ENCODE results near the gene TMEM273.

Gene TMEM273

DNA sequence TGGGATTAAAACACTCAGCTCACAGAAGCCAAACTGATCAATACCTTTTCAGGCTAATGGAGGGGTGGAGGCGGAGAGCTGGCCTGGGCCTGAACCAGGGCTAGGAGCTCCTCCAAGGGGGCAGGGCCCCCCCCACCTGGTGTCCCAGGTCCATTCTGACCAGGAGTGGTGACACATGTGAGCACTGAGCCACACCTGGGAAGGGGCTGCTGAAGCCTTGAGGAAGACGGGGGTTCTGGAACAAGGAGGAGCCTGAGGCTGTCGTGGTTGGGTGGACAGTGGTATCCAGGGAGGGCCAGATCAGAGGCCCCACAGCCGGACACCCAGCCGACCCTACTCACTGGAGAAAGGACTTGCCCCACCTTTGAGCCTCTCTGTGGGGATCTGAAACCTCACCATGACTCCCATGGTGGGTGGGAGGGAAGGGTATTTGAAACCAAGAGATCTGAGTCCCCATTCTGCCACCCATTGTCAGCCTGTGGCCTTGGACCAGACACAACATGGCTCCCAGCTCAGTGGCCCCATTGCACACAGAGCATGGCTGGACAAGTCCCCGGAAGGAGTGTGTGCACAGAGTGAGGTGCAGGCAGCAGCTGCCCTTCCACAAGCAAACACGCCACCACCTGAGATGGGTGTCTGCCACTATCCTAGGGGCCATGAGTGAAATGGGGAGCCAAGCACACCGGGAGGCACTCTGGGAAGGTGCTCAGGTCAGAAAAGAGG lies 12.4 kb downstream of the TMEM273 start:
- no peak for DNase-seq (ENCODE audit: low read depth)

DNA sequence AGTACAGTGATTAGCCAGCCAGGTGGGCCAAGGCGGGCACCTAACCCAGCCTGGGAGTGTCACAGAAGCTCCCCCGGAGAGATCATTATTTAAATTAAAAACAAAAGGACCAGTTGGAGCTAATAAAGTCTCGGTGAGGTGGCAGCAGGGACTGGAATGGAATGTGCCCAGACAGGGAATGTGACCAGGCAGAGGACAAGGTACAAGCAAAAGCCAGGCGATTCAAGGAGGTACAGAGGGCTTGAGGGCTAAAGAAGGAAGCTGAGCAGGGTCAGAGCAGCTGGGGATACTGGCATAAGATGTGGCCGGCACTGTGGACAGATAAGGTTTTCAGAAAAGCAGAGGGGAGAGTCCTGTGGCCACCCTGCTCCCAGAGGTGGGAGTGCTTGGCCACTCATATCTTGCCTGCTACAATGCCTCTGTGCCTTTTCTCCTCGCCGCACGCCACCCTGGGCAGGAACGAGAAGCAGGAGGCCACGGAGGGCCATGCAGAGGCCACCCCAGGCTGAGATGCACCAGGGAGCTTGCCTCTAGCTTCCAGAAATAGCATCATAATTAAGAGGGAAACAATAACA lies 13.2 kb downstream of the TMEM273 start:
- no peak for DNase-seq (ENCODE audit: low read depth)

DNA sequence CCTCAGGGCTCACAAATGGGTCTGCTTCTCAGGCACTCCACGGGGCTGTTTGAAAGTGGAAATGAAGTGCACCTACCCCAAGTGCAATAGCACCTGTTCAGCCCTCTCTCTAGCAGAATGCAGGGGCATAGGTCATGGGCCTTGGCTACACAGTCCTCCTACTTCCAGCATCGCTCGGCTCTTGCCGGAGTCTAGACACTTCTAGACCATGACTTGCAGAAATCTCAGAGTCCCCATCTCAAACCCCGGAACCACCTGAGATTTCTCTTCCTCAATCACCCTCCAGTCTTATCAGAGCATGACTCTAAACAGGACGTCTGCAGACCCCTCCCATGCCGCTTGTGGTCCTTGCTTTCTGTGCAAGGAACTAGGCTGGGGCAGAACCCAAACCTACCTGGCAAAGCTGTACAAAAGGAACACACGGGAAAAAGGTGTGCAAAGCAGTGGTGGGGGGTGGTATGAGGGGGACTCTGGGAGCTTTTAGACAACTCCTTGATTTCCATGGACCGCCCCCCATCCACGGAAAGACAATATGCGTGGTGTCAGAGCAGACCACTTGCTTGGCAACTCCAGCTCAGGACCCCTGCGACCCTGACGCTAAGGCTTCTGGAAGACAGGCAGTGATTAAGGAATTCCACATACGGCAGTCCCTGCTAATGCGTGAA lies 13.8 kb downstream of the TMEM273 start:
- DNase-seq (ENCODE audit: low read depth) = no peak

DNA sequence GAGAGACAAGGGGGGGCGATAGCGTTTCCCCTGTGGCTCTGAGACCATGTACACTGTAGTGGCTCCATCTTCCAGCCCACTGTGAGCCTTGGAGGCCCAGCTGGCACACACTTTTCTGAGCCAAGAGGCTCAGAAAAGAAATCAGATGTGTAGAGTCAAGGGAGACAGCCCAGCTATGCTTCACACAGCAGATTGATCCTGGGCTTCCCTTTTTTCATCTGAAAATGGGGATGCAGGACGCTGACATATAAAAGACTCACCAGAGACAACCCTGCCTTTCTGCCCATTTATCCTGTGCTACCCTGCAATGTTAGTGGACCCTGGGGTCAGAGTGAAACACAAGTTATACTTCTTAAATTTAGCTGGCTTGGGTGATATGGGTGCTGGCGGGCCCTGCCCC lies 14.3 kb downstream of the TMEM273 start:
- DNase-seq (ENCODE audit: low read depth) = no peak

DNA sequence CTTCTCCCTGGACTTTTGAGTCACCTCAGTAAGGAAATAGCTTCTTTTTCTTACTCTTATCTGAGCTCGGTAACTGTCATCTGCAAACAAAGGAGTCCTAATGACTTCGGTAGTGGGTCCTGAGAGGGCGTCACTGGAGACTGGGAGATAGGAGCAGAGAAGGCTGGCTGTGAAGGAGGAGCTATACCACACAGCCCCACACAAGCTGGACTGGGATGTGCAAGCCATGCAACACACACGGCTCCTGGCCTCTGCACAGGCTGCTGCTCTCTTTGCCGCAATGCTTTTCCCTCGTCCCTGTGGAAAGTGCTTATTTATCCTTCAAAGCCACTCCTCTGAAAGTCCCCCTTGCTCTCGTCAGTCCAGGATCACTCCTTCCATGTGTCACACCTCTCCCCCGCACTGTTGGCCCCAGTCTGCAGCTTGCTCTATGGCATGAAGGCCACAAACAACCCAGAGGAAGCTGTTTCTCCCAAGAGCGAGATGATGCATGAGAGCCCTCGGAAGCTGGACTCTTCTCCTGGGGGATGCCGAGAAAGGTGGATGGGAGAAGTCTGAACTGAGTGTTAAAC lies 14.9 kb downstream of the TMEM273 start:
- DNase-seq (ENCODE audit: low read depth) = no peak

DNA sequence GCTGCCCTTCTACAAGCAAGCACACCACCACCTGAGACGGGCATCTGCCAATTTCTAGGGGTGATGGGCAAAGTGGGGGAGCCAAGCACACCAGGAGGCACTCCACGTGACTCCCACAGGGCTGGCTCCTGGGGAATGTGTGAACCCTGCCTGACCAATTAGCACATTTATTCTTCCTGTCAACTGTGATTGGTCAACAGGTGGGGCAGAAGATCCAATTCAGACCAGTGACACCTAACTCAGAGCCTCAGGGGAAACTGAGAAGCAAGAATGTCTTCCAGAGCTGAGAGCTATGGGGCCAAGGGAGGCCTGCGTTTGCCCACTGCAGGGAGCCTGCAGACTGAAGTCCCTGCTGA lies 15.4 kb downstream of the TMEM273 start:
- no peak for DNase-seq (ENCODE audit: low read depth)

DNA sequence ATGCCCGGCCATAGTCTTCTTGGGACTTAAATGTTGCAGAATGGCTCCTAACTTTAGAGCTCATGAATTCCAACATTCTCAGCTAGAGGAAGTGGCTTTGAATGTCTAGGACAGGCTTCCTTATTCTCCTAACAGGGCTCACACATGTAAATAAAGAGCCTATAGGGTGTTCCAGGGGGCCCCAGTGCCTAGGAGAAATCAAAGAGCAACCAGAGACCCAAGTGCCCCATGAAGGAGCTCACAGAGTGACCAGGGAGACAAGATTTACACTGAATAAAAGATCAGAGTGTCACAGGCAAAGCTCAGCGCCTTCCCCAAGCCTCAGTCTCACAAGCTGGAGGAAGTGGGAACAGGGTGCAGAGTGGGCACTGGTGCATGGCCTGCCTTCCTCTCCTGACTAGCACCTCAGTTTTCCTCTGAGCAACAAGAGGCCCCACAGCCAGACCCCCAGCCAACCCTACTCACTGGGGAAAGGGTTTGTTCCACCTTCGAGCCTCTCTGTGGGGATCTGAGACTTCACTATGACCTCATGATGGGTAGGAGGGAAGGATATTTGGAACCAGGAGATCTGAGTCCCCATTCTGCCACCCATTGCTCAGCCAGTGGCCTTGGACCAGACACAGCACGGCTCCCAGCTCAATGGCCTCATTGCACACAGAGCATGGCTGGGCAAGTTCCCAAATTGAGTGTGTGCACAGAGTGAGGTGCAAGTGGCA lies 16.0 kb downstream of the TMEM273 start:
- no peak for DNase-seq (ENCODE audit: low read depth)

DNA sequence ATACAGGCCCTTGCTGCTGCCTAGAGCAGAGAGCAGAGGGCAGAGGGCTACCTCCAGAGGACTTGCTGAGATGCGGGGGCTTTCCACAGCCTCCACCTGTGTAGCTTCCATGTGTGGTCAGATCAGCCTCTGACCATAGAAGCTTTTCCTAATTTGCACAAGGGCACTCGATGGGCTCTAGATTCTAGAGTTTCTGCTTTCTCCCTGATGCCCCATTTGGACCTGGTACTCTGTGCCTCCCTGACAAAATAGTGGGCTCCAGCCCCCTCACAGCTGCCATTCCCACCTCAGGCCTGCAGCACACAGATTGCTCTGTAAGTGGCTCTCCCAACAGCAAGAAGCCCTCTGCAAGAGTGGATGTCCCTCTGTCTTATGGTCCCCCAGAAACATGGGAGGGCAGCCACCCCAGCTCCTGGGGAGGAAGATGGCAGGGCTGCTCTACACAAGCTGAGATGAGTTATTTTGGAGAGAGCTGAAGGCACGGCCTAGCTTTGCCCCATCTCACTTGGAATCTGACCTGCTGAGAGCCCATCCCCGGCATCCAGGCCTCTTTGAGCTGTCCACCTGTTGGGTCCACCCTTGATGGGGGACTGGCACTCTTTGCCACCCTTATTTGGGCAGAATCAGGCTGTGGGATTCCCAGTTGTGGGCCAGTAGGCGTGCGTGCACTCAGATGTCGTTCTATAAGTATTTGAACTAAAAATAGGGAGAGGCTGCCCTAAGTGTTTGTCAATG lies 16.7 kb downstream of the TMEM273 start:
- no peak for DNase-seq (ENCODE audit: low read depth)

DNA sequence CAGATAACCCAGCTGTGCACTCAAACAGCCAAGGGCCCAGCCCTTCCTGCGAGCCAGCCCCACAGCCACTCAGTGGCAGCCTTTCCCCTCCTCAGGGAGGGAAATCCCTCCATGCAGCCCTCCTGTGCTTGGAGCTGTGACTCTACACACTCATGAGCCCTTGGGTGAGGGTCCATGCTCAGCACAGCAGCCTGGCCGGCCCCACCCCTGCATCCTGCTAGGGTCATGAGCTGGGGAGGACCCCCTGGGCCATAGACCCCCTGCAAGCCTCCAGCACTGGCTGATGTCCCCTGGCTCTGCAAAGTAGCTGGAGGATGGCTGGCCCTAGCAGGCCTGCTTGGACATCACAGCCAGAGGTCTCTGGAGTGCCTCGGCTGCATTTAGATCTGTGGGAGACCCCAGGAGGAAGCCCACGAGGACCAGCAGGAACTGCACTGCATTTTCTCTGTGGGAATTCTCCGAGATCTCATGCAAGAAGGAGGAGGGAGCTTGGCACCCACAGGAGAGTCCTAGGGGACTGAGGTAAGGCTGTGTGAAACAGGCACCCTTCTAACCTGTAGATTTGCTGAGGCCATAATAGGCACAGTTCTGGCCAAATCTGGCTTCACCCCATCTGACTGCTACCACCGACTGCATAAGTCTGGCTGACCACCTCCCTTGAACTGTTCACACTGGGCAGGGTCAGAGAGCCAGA lies 17.4 kb downstream of the TMEM273 start:
- no peak for DNase-seq (ENCODE audit: low read depth)

DNA sequence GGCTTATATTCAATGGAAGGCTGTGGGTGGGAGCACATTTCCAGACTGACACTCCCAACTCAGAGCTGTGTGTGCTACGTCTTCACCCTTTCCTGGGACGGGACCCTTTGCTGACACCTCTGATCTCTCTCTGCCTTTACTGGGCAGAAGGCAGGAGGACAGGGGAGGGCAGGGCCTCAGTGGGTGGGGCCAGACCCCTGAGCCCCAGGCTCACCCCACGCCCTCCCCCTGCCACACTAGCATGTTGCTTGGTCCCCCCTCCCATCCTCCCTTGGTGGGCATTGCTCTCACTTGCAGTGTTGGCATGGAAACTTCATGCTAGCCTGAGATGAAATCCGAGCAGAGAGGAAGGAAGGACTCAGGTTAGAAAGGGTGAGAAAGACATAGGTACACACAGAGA lies 18.4 kb downstream of the TMEM273 start:
- DNase-seq (ENCODE audit: low read depth) = no peak

DNA sequence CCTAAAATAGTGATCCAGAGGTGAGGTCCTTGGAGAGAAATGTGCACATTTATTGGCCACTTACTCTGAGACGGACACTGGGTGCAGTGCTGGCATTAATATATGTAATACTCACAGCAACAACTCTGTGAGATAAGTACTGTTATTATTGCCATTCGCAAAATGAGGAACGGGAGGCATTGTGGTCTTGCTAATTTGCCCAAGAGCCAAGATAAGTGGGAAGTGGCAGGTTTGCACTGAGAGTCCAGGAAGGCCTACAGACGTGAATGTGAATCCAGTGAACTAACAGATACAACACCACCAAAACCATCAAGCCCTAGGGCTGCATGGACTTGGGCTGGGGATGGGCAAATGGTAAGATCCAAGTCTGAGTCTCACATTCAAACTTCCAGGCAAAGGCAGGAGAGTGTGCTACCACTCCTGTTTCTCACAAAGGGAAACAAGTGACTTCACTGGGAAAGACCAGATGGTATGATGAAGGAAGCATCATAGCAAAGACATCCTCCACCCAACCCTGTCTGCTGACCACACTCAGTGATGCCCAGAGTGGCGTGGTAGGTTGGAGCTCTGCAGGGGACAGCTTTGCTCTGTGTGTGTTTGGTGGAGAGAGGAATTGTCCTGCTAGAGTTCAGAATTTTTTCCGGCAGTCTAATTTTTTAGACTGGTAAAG lies 19.2 kb downstream of the TMEM273 start:
- DNase-seq (ENCODE audit: low read depth) = no peak

DNA sequence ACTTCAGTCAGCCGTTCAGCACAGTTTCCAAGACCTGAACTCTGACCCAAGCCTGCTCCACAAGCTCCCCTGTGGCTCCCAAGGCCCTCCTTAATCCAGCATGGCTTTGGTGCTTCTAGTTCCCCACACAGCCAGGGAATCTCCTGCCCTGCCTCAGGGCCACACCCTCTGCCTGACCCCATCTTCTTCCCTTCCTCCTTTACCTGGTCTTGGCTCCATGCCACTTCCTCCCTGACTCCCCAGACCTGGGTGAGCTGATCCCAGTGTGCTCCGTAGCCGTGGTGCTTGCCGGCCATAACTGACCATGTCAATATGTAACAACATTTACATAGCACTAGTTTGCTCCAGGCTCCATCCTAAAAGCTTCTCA lies 20.0 kb downstream of the TMEM273 start:
- no peak for DNase-seq (ENCODE audit: low read depth)

DNA sequence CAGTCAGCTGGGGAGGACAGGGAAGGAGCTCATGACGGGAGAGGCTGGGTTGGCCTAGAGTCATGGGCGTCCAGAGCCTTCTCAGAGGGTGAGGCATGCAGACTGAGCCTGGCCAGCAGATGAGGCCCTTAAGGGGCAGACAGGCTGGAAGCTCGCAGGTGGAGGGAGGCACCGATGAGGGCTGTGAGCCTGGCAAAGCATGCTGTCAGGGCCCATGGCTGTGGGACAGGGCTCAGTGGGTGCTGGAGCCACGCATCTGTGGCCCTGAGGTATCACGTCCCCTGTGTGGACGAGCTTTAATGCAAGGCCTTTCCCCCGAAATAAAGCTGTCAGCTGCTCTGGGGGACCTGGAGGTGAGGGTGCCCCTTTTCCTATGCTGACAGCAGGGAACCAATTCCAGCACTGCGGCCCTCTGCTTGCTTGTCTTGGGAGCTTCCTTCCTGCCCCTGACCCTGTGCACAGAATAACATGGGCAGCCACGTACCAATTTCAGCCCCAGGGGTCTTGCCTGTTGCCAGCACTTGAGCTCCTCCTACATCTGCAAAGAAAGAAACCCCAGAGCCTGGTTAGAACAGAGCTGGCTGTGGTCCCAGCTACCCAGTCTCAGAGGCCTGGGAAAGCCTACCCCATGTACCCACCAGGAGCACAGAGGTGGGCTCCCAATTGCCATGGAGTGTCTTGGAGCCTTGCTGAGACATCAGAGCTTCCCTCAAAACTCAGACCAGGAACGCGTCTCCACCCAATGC lies 20.6 kb downstream of the TMEM273 start:
- DNase-seq (ENCODE audit: low read depth) = no peak

DNA sequence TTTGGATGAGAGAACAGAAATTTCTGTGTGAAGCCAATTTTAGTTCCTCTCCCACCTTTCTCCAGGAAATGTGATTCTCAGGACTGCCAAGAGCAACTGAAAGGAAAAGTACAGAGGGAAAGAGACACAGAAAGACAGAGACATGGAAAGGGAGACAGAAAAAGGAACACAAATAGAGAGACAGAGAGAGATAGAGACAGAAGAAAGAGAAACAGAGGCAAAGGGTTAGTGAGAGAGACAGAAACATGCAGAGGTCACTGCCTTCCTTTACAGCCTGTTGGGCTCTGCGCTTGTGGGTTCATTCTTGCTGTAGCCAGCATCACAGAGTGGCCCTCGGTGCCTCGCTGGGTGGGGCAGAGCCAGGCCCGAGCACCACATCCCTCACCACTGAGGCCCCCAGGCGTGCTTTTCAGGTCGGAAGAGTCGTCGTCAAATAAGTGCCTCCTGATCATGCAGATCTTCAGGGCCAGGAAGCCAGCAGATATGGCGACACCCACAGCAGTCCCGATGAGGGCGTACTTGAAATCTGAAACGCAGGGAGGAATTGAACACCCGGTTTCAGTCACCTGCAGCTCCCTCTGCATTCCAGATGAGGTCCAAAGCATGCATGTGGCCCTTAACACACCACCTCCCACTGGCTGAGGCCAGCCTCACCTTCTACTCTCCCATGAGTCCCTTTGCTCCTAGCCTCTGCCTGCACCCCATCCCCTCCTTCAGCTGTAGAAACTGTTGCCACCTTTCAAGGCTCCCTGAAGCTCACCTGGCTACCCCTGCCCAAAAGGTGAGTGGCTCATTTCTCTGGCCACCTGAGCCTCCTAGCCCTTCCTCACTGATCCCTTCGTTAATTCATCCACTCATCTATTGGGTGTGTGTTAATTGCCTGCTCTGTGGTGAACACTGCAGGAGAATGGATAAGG lies 21.4 kb downstream of the TMEM273 start:
- DNase-seq (ENCODE audit: low read depth) = no peak

DNA sequence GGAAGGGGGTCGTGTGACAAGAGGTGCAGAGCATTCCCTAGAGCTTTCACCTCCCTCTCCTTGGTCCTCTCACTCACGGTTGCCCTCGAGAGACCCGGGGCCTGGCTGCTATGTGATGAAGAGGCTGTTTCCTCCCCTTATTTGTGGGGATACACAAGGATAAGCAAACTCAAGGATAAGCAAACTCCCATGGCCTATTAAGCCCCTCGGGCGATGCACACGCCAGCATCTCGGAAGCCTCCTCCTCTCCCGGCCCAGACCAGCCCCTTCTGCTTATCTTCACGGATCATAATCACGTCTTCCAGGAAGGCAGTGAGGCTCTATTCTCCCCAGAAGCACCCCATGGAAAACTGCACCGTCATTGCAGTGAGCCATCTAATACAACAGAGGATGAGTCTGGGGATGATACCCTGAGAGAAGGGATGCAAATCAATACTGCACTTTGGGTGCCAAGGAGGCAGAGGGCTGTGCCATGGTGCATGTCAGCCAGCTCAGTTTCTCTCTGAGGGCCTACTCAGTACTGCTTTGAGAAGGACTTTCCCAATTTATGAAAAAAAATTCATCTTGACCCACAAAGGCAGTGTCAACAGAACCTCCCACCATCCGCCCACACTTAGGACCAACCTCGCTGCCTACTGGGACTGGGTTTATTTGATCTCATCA lies 22.2 kb downstream of the TMEM273 start:
- no peak for DNase-seq (ENCODE audit: low read depth)

DNA sequence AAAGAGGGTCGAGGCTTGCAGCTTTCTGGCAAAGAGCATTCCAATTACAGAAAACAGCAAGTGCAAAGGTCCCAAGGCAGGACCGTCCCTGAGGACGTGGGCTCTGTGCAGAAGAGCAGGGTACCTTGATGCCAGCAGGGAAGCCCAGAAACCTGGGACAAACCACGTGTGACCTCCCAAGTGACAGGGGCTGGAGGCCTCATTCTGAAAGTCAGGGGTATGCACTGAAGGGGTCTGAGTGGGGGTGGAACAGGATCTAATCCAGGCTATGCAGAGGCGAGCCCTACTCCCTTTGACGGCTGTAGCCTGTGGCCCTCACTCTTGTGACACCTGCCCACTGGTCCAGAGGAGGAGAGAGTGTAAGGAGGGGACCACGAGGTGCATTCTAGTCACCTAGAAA lies 22.9 kb downstream of the TMEM273 start:
- no peak for DNase-seq (ENCODE audit: low read depth)

DNA sequence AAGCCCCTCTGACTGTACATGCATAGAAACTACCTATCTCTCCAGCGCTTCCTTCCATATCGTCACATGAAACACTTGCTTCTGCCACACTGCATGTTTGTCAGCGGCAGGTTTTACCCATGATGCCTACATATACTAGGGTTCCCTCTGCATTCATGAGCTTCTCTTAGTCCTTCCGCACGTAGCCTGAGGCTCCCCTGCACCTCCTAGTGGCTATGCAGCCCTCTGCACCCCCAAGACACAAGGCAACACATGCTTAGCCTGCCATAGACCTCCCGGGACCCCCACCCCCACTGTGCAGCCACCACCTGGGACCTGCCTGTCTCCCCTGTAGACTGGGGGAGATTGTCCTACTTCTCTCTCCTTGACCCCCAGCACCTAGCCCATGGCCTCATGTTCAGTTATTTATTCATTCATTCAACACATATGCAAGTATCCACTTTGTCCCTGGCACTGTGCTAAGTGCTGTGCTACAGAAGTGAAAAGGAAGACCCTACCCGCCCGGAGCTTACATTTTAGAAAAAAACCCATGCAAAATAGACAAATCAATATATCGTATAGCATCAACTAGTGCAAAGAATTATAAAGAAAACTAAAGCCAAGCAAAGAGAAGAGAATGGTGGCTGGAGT lies 23.5 kb downstream of the TMEM273 start:
- DNase-seq (ENCODE audit: low read depth) = peak; percentile 42

DNA sequence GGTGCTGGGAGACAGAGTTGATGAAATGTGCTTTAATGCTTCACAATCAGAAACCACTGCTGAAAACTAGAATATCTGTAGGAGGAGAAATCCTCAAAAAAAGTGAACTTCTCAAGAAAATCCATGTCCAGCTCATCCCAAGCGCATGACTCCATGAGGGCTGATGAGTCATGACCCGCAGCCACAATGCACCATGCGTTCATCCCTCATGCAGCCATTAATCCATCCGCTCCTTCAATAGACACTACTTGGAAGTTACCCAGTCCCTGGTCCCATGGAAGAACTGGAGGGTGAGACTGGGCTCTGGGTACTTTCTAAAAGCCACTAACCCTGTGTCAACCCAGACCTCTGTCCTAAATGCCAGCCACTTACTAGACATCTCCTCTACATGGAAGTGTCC lies 24.4 kb downstream of the TMEM273 start:
- DNase-seq (ENCODE audit: low read depth) = no peak

Data from fibroblast of gingiva (primary cell).